TTC549 (cell line): ENCODE results near the gene ANKRD44.

Source experiments
- FAIRE-seq: peaks from 2 replicates; lab custom pipeline; 2012; peaks lifted over from hg19 to GRCh38; lab: Jason Lieb, UNC

Gene ANKRD44

GRCh38 chr2:197107291-197108269 lies 203.0 kb downstream of the ANKRD44 start:
- FAIRE-seq = no peak

- no peak for FAIRE-seq
Observed at GRCh38 chr2:197103363-197103762, 207.2 kb downstream of the ANKRD44 start.

- no peak for FAIRE-seq
Observed at GRCh38 chr2:197102231-197102630, 208.3 kb downstream of the ANKRD44 start.

- no peak for FAIRE-seq
Observed at GRCh38 chr2:197101519-197101918, 209.1 kb downstream of the ANKRD44 start.

- FAIRE-seq = no peak
Observed at GRCh38 chr2:197097578-197098366, 212.8 kb downstream of the ANKRD44 start.

- FAIRE-seq = no peak
Observed at GRCh38 chr2:197096649-197097048, 213.9 kb downstream of the ANKRD44 start.

GRCh38 chr2:197092431-197092830 lies 218.1 kb downstream of the ANKRD44 start:
- no peak for FAIRE-seq

- no peak for FAIRE-seq
Observed at GRCh38 chr2:197090742-197091367, 219.7 kb downstream of the ANKRD44 start.

- no peak for FAIRE-seq
Observed at GRCh38 chr2:197089655-197090054, 220.9 kb downstream of the ANKRD44 start.

GRCh38 chr2:197088694-197089093 lies 221.9 kb downstream of the ANKRD44 start:
- FAIRE-seq = no peak

- no peak for FAIRE-seq
Observed at GRCh38 chr2:197086500-197086899, 224.1 kb downstream of the ANKRD44 start.

GRCh38 chr2:197085665-197086064 lies 224.9 kb downstream of the ANKRD44 start:
- FAIRE-seq = no peak

- no peak for FAIRE-seq
Observed at GRCh38 chr2:197081294-197081693, 229.3 kb downstream of the ANKRD44 start.

GRCh38 chr2:197080578-197081216 lies 229.9 kb downstream of the ANKRD44 start:
- FAIRE-seq = no peak

GRCh38 chr2:197079832-197080555 lies 230.6 kb downstream of the ANKRD44 start:
- FAIRE-seq = no peak

- FAIRE-seq = no peak
Observed at GRCh38 chr2:197079414-197079813, 231.2 kb downstream of the ANKRD44 start.

- FAIRE-seq = no peak
Observed at GRCh38 chr2:197078535-197078934, 232.0 kb downstream of the ANKRD44 start.

- no peak for FAIRE-seq
Observed at GRCh38 chr2:197077336-197077735, 233.2 kb downstream of the ANKRD44 start.

GRCh38 chr2:197076652-197077051 lies 233.9 kb downstream of the ANKRD44 start:
- FAIRE-seq = no peak

GRCh38 chr2:197075754-197076337 lies 234.7 kb downstream of the ANKRD44 start:
- FAIRE-seq = no peak

GRCh38 chr2:197075281-197075680 lies 235.3 kb downstream of the ANKRD44 start:
- no peak for FAIRE-seq
